HG03460 (cell line): Measurements from ENCODE around the gene PMP22.

Source experiments
- ATAC-seq: cut with Tn5 transposase; IDR thresholded peaks from one replicate; pipeline ENCODE4 v1.9.1; 2021; ENCODE audit not compliant: unreplicated experiment

PMP22 gene

GRCh38 chr17:15274017-15274416, 8.9 kb upstream of the PMP22 start:
- ATAC-seq, result no peak

- no peak for ATAC-seq
These were observed 8.1 kb upstream of the PMP22 start for GRCh38 chr17:15273141-15273793.

- ATAC-seq, result no peak
These were observed 6.6 kb upstream of the PMP22 start for GRCh38 chr17:15271741-15272140.

GRCh38 chr17:15270628-15271381, 5.7 kb upstream of the PMP22 start:
- ATAC-seq, result no peak

- no peak for ATAC-seq
These were observed 4.6 kb upstream of the PMP22 start for GRCh38 chr17:15269780-15270089.

GRCh38 chr17:15269087-15269779, 4.1 kb upstream of the PMP22 start:
- ATAC-seq, result no peak

GRCh38 chr17:15268461-15268860, 3.3 kb upstream of the PMP22 start:
- no peak for ATAC-seq

GRCh38 chr17:15267996-15268395, 2.9 kb upstream of the PMP22 start:
- no peak for ATAC-seq

GRCh38 chr17:15266325-15267125, 1.4 kb upstream of the PMP22 start:
- no peak for ATAC-seq

- no peak for ATAC-seq
These were observed 584 bp downstream of the PMP22 start for GRCh38 chr17:15264542-15264941.

GRCh38 chr17:15263680-15264079, 1.4 kb downstream of the PMP22 start:
- ATAC-seq, result no peak

GRCh38 chr17:15263206-15263579, 1.9 kb downstream of the PMP22 start:
- no peak for ATAC-seq

GRCh38 chr17:15262291-15263205, 2.6 kb downstream of the PMP22 start:
- no peak for ATAC-seq

- no peak for ATAC-seq
These were observed 3.3 kb downstream of the PMP22 start for GRCh38 chr17:15261802-15262290.

GRCh38 chr17:15261258-15261801, 3.8 kb downstream of the PMP22 start:
- ATAC-seq, result no peak

GRCh38 chr17:15260376-15261257, 4.5 kb downstream of the PMP22 start:
- ATAC-seq, result no peak

GRCh38 chr17:15257796-15258512, 7.2 kb downstream of the PMP22 start:
- ATAC-seq, result no peak

GRCh38 chr17:15257258-15257788, 7.8 kb downstream of the PMP22 start:
- peak; percentile 66 for ATAC-seq
